HuH-7 (cell line): ENCODE data around the gene VAV3.

ENCODE experiments used
- DNase-seq: peaks from one replicate; pipeline ENCODE4 v3.0.0; 2011; ENCODE audit warnings: low spot score

The VAV3 gene

GRCh38 chr1:107640207-107640606, 324.8 kb downstream of the VAV3 start:
- no peak for DNase-seq

DNA sequence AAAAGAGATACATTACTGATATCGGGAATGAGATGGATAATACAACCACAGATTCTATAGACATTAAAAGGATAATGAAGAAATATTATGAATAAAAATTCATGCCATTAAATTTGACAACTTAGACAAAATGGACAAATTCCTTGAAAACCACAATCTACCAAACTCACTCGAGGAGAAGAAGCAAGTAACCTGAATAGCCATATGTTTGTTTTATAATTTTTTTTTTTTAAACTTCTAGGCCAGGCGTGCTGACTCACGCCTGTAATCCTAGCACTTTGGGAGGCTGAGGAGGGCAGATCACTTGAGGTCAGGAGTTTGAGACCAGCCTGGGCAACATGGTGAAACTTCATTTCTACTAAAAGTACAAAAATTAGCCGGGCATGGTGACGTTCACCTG, 327.9 kb downstream of the VAV3 start:
- no peak for DNase-seq

DNA sequence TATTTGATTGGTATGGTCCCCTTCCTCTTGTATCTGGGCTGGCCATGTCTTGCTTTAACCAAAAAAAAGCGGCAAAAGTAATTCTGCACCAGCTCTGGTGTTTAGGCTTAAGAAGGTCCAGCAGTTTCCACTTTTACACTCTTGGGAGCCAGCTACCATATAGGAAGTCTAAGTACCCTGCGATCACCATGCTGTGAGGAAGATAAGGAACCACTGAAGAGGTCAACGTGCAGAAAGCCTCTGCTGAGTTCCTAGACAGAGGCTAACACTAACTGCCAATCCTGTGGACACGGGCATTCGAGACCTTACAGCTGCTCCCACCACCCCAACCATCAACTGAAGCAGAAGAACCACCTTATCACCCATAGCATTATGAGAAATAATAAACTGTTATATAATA, 331.4 kb downstream of the VAV3 start:
- no peak for DNase-seq

GRCh38 chr1:107626073-107626796, 338.7 kb downstream of the VAV3 start:
- no peak for DNase-seq

- DNase-seq = no peak
Measured at GRCh38 chr1:107625405-107626029, 339.5 kb downstream of the VAV3 start.

- no peak for DNase-seq
Measured at GRCh38 chr1:107623431-107623830, 341.5 kb downstream of the VAV3 start.

DNA sequence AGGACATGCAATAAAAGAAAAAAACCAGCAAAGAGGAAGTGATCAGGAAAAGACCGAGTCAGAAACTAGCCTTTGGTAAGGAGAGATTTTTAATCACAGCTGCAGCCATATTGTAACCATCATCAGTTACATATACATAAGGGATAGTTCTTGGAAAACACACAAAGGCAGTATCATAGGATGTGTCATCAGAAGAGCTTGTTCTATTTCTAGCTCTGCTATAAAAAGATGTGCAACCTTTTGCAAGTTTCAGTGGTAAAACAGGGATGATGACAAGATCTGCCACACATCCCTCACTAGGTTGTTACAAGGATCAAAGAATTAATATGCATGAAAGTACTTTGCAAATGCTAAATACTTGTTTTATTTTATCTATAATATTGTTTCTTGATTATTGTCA, 342.0 kb downstream of the VAV3 start:
- no peak for DNase-seq

DNA sequence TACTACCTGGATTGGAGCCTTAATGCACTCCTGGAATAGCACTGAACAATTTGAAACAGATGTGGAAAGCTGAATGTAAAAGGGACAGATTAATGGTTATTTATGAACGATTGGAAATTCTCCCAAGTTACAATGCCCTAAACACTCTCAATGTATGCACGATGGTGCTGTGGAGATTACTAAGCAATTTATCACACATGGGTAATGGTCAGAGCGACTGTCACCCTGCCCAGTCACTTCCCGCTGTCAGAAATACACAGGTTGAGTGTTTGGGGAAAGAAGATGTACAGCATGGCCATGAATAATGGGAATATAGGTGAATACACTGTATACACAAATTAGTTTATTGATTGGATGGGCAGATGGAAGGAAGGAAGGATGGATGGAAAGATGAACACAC, 342.4 kb downstream of the VAV3 start:
- DNase-seq = no peak

- no peak for DNase-seq
Measured at GRCh38 chr1:107620753-107621152, 344.2 kb downstream of the VAV3 start.

GRCh38 chr1:107618539-107618938, 346.4 kb downstream of the VAV3 start:
- DNase-seq = no peak

- DNase-seq = no peak
Measured at GRCh38 chr1:107617921-107618320, 347.1 kb downstream of the VAV3 start.

- no peak for DNase-seq
Measured at GRCh38 chr1:107617456-107617855, 347.5 kb downstream of the VAV3 start.

GRCh38 chr1:107609808-107610207, 355.2 kb downstream of the VAV3 start:
- DNase-seq = no peak

DNA sequence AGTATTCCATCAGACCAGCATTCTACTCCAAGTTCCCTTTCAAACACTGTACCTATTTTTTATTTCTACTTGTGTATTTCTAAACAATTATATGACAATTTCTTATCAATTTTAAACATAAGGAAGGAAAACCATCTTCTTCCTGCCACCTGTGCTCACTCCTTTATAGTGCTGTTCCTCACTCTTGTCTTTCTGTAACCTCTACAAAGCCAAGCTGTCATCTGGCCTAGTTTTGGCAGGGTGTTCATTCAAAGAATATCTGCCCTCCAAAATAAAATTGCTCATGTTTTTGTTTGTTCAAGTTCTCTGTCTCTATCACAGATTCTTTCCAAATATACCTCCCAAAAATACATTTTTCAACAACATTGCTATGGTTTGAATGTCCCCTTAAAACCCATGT, 360.2 kb downstream of the VAV3 start:
- no peak for DNase-seq

- DNase-seq = no peak
Measured at GRCh38 chr1:107600607-107601160, 364.3 kb downstream of the VAV3 start.

GRCh38 chr1:107599220-107599619, 365.8 kb downstream of the VAV3 start:
- no peak for DNase-seq

GRCh38 chr1:107597290-107597689, 367.7 kb downstream of the VAV3 start:
- no peak for DNase-seq

GRCh38 chr1:107594536-107594935, 370.4 kb downstream of the VAV3 start:
- DNase-seq = no peak

GRCh38 chr1:107593501-107594209, 371.3 kb downstream of the VAV3 start:
- no peak for DNase-seq

GRCh38 chr1:107590900-107591622, 373.9 kb downstream of the VAV3 start:
- no peak for DNase-seq

GRCh38 chr1:107590087-107590486, 374.9 kb downstream of the VAV3 start:
- no peak for DNase-seq

- no peak for DNase-seq
Measured at GRCh38 chr1:107588321-107588720, 376.7 kb downstream of the VAV3 start.
